HS-5 (cell line): ENCODE measurements around the gene KRT37.
A peak's percentile ranks its signal among the peaks of the same experiment; 100 is the strongest.
"Not testable (repeated sequence)": the region's sequence is repeated elsewhere in the genome, so short reads cannot be mapped to it uniquely, and the experiment has no call there.

Experiments
- DNase-seq: peaks from one replicate; pipeline ENCODE4 v3.0.0-alpha.2; 2012; ENCODE audit warnings: low read depth

The KRT37 gene

GRCh38 chr17:41404024-41404671, 20.2 kb downstream of the KRT37 start:
- DNase-seq, result peak; percentile 87

DNA sequence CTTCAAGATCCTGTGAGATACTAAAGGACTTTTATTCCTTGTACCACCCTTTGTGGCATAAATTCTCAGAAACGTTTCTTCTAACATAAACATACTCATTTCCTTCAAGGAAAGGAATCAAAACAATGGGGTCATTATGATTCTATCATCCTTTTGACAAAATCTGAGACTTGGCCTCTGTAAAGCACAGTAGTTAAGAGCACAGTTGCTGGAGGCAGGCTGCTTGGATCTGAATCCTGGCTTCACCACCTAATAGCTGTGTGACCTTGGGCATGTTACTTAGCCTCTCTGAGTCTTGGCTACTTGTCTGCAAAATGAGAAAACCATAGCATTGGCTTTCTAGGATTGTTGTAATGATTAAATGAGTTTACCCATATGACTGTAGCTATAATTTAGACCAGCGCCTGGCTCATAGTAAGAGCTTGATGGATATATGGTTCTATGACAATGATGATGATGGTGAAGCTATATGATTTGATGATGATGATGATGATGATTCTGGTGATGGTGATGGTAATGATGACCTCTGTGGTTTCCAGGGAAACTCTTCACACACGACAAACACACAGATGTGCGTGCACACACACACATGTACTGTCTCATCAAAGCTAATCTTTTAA, 20.9 kb downstream of the KRT37 start:
- peak; percentile 57 for DNase-seq

- no peak for DNase-seq
These were observed 22.2 kb downstream of the KRT37 start for GRCh38 chr17:41402161-41402560.

GRCh38 chr17:41396996-41397660, 27.3 kb downstream of the KRT37 start, which contains the start of gene KRT31:
TSS of gene KRT31 (minus strand) at chr17:41397608. CDS start at chr17:41397539, 69 bp downstream.
- DNase-seq, result no peak

GRCh38 chr17:41396340-41396739, 28.0 kb downstream of the KRT37 start:
- no peak for DNase-seq

GRCh38 chr17:41395611-41396010, 28.8 kb downstream of the KRT37 start:
- DNase-seq, result no peak

GRCh38 chr17:41395044-41395443, 29.3 kb downstream of the KRT37 start:
- DNase-seq, result not testable (repeated sequence)

DNA sequence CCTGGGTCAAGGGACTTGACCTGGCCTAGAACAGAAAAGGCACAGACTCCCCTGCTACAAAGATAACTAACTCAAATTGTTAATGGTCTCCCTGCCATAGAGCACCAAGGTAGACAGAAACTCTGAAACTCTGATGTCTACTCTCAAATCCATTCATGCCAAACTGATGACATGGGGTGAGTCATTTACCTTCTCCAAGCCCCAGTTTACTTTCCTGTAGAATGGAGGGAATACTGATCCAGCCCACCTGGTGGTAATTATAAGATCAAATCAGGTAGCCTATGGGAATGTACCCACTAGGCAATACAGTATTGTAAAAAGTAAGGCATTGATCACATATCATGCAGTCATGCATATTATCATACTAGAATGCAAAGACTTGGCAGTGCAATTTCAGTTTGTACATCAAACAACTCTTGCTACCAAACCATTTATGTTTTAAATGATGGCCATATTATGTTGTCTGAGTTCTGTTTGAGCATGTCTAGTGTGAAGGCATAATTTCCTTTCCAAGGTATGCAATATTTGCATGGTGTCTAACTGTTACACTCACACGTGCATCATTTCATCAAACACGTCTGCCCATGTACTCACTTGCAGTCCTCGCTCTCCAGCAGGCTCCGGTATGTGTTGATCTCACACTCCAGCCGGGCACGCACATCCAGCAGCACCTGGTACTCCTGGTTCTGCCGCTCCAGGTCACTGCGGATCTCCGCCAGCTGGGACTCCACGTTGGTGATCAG, 30.0 kb downstream of the KRT37 start:
- no peak for DNase-seq

- no peak for DNase-seq
These were observed 30.6 kb downstream of the KRT37 start for GRCh38 chr17:41393826-41394225.

DNA sequence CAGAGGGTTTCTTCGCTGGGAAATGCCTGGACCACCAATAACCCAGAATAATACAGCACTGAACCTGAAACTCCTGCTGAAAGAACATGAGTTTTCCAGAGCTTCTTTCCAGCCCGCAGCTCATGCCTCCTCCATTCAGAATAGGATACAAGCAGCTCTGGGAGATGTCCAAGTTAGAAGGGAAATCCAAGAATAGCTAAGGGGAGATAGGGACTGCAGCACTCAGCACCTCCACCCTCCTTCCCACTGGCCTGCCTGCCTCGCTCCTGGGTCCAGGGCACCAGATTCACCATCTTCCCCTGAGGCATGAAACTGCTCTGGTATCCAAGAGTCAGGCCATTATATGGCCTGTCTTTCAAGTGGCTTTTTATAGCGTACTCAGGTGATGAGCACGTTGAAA, 31.1 kb downstream of the KRT37 start:
- DNase-seq, result no peak

GRCh38 chr17:41392278-41392677, 32.1 kb downstream of the KRT37 start:
- DNase-seq, result no peak

DNA sequence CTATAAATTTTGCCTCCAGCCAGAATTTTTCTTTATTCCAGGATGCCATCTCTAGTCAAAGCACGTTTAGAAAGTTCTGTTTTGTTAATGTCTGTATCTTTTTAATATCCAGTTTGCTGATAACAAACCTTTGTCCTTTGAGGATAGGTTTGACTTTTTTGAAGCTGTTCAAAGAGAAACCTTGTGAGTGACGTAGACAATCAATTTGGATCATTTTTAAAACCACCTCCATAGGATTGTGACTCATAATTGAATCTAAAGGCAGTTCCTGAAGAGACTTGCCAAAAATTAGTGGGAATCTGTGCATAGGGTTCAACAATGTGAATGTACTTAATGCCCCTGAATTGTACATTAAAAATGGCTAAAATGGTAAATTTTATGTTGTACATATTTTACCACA, 32.9 kb downstream of the KRT37 start:
- DNase-seq, result no peak

GRCh38 chr17:41390411-41390938, 33.9 kb downstream of the KRT37 start:
- DNase-seq, result no peak

- DNase-seq, result no peak
These were observed 36.7 kb downstream of the KRT37 start for GRCh38 chr17:41387670-41388069.

- no peak for DNase-seq
These were observed 38.2 kb downstream of the KRT37 start for GRCh38 chr17:41386227-41386626.

GRCh38 chr17:41383690-41384089, 40.7 kb downstream of the KRT37 start:
- no peak for DNase-seq

DNA sequence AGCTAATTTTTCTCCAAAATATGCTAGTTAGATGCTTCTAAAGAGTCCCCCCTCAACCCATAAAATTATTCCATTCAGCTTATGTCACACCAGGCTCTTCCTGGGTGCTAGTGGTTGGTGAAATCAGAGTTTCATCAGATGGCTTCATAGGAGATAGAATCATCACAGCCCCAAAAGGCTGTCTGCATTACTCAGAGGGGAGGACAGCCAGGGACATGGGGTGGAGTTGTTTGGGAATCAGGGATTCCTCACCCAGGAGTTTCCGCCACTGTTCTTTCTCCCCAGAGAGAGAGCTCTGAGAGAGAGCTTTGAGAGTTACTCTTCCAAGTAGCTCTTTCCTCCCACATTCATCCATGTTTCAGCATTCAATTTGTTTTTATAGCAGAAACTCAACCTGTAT, 42.0 kb downstream of the KRT37 start:
- no peak for DNase-seq

DNA sequence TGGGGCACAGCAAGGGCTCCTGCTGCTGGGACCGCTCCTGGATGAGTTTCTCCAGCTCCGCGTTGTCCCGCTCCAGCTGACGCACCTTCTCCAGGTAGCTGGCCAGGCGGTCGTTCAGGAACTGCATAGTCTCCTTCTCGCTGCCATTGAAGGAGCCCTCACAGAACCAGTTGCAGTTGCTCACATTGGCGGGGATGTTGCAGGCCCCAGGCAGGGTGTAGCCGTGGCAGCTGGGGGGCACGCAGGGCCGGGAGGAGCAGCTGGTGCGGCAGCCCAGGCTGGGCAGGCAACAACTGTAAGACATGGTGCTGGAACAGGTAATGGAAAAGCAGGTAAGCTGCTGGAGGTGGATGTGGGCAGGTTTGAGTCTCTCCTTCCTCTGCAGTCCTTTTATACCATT, 42.4 kb downstream of the KRT37 start, which contains the start of gene KRT34:
TSS of gene KRT34 (minus strand) at position 364 of the 400 bp plus-strand sequence. CDS start at position 304, 60 bp downstream.
- DNase-seq, result not testable (repeated sequence)

DNA sequence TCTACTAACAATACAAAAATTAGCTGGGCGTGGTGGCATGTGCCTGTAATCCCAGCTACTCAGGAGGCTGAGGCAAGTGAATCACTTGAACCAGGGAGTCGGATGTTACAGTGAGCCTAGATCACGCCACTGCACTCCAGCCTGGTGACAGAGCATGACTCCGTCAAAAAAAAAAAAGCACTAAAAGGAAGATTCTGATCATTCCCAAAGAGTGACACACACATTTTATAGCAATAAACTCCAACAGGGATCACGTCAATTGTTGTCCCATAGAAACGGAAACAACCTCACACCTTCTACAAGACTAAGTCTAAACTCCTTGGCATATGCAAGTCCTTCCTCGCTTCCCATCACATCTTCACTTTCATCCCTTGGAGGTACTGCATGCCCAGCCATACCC, 44.3 kb downstream of the KRT37 start:
- peak; percentile 89 for DNase-seq

DNA sequence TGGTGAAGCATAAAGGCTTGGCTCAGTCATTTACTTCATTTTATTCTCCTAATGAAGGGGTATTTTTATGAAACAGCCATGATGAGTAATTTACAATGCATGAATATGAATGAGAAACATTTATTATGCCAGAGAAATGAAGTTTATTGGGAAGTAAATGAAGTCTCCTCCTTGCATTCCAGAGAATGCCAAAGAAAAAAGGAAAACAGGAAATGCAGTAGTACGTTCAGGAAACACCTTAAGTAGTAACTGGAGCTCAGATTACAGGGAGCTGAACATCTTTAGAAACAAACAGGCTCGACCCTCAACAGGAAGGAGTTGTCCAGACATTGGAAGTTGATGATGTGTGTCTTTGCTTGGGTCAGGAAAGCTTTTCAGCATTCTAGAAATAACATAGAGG, 46.8 kb downstream of the KRT37 start:
- no peak for DNase-seq
